Astrocyte of the cerebellum (primary cell): ENCODE results near the gene NDUFB8.

ENCODE experiments used
- DNase-seq: peaks from one replicate; pipeline ENCODE4 v3.0.0-alpha.2; 2011; ENCODE audit warnings: low read depth
- H3K4me3 ChIP-seq: 2 replicates; pipeline ENCODE4 v1.5.1; 2011; ENCODE audit warnings: mild to moderate bottlenecking, low read depth, low read length, moderate library complexity
- in situ Hi-C: cut with HindIII; loops from 2 replicates; pipeline ENCODE4 v1.10.0; 2017; ENCODE audit warnings: low sequenced_read_pairs
- TF ChIP-seq, protein P1 (sequence below): IDR thresholded peaks from 2 replicates; pipeline ENCODE4 v1.5.1; 2012; ENCODE audit warnings: low read length, low read depth, moderate library complexity, mild to moderate bottlenecking; ENCODE audit errors: missing control alignments

Gene NDUFB8

DNA sequence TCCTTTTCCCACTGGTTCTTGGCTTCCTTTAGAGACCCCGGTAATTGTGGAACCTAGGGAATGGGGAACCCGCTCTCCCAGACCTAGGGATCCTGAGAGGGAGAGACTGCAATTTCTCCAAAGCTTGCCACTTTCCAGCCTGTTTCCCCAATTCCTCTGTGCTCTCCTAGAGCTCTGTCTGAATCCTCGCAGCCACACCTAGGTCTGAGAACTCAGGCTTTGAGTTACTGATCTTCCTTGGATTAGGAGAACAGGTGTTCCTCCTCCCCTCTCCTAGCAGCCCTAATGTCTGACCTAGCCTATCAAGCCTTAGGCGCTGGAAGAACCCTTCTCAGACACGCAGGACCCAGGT, 46.9 kb downstream of the NDUFB8 start:
- TF ChIP-seq, protein P1, sequence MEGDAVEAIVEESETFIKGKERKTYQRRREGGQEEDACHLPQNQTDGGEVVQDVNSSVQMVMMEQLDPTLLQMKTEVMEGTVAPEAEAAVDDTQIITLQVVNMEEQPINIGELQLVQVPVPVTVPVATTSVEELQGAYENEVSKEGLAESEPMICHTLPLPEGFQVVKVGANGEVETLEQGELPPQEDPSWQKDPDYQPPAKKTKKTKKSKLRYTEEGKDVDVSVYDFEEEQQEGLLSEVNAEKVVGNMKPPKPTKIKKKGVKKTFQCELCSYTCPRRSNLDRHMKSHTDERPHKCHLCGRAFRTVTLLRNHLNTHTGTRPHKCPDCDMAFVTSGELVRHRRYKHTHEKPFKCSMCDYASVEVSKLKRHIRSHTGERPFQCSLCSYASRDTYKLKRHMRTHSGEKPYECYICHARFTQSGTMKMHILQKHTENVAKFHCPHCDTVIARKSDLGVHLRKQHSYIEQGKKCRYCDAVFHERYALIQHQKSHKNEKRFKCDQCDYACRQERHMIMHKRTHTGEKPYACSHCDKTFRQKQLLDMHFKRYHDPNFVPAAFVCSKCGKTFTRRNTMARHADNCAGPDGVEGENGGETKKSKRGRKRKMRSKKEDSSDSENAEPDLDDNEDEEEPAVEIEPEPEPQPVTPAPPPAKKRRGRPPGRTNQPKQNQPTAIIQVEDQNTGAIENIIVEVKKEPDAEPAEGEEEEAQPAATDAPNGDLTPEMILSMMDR = no peak
- in situ Hi-C loops = no loop called here
- H3K4me3 ChIP-seq = peak overlapping the region; percentile 37
- no peak for DNase-seq

DNA sequence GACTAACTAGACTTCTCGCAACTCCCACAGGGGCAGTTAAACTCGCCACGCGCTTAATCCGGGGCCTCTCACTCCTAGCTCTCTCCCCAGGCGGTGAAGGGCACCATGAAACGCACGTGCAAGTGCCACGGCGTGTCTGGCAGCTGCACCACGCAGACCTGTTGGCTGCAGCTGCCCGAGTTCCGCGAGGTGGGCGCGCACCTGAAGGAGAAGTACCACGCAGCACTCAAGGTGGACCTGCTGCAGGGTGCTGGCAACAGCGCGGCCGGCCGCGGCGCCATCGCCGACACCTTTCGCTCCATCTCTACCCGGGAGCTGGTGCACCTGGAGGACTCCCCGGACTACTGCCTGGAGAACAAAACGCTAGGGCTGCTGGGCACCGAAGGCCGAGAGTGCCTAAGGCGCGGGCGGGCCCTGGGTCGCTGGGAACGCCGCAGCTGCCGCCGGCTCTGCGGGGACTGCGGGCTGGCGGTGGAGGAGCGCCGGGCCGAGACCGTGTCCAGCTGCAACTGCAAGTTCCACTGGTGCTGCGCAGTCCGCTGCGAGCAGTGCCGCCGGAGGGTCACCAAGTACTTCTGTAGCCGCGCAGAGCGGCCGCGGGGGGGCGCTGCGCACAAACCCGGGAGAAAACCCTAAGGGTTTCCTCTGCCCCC, 47.4 kb downstream of the NDUFB8 start:
- DNase-seq = peak; percentile 15
- in situ Hi-C loops = no loop called here
- H3K4me3 ChIP-seq = peak overlapping the region; percentile 37
- TF ChIP-seq, protein P1 = peak; percentile 82

DNA sequence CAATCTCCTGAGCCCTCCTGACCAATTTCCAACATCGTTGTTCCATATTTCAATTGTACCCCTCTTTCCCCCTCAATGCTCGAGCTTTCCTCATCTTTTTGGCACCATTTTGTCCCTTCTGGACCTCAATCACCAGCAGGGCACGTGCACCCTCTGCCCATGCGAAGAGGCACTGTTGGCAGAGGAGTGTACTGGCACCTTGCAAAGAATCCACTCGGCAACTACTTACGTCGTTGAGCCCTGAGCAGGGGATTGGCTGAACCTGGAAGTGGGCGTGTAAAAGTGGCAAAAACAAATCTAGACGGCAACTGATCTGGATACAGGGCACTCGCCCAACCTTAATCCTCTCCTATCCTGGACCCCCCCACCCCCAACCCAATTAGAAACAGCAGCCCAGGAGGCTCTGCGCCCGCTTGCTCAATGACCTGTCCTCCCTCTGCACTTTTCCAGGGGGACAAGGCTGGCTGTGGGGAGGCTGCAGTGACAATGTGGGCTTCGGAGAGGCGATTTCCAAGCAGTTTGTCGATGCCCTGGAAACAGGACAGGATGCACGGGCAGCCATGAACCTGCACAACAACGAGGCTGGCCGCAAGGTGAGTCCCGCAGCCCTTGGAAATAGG, 48.1 kb downstream of the NDUFB8 start:
- DNase-seq = peak; percentile 71
- TF ChIP-seq, protein P1 = no peak
- in situ Hi-C loops = no loop called here
- peak overlapping the region; percentile 37 for H3K4me3 ChIP-seq

DNA sequence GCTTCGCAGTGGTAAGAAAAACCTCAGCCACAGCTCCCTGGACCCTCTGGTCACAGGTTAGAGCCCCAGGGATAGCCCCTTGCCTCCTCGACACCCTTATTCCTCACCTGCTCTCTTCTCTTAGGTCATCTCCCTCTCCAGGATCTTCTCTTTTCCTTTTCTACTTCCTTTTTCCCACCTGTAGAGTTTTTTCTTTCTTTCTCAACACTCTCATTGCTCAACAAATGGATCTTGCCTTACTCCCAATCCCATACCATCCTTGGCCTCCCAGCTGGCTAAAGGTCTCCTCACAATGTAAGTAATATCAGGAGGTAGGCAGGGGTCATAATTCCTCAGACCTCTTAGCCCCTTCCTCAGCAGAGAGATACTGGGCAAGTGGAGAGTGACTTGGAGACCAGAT, 49.7 kb downstream of the NDUFB8 start:
- in situ Hi-C loops = no loop called here
- TF ChIP-seq, protein P1 = no peak
- no peak overlapping the region for H3K4me3 ChIP-seq
- no peak for DNase-seq

DNA sequence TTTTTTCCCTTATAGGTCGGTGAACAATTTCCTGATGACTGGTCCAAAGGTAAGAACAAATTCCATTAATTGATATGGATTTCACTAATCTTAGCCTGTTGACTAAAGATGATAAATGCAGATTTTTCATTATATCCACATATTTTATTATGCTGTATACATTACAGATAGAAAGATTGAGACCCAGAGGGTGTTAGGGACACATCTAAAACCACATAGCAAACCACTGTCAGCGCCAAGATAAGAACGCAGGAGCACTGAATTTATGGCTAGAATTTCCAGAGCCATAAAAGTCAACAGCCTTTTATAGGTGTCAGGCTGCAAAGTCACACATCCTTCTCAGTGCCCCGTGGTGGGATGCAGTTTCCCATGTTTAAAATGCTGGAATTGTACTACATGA, 50.6 kb downstream of the NDUFB8 start:
- TF ChIP-seq, protein P1 = no peak

DNA sequence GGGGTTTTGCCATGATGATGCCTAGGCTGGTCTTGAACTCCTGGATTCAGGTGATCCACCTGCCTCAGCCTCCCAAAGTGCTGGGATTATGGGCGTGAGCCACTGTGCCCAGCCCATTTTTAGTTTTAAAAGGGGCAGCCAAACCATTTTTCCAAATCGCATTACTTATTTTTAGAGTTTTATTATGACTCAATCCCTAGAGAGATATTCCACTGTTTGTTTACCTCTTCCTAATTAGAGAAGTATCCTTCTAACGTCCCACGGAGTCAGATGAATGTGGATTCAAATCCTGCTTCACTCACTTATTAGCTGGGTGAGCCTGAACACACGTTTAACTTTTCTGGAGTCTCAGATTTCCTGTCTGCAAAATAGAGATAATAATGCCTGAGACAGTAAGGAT, 51.7 kb downstream of the NDUFB8 start:
- in situ Hi-C loops = no loop called here
- no peak for DNase-seq
- TF ChIP-seq, protein P1 = no peak

More for the DNA sequence above, 50.6 kb downstream of the NDUFB8 start:
- in situ Hi-C loops = no loop called here
- DNase-seq = no peak
- no peak overlapping the region for H3K4me3 ChIP-seq

More for the DNA sequence above, 51.7 kb downstream of the NDUFB8 start:
- no peak overlapping the region for H3K4me3 ChIP-seq
